Mesothelial cell of epicardium (in vitro differentiated cells): Measurements from ENCODE around the gene LPCAT4. TPM values are rescaled to one million over a fixed set of nuclear protein-coding genes. Genes with fewer than 3 reads are reported as not detected.

Source experiments
- DNase-seq, 2 experiments: peaks; one replicate each; pipeline ENCODE4 v3.0.0; 2021; ENCODE audit warnings: low spot score in 2 of 2; ENCODE audit not compliant: unreplicated experiment in 2 of 2
- H3K27ac Mint-ChIP-seq: 2 replicates; pipeline ENCODE4 v1.8.0; 2021; ENCODE audit warnings: mixed read lengths
- H3K27me3 Mint-ChIP-seq: 2 replicates; pipeline ENCODE4 v1.8.0; 2021; ENCODE audit warnings: low read depth, mixed read lengths
- H3K36me3 Mint-ChIP-seq: 2 replicates; pipeline ENCODE4 v1.8.0; 2021; ENCODE audit warnings: mixed read lengths
- H3K4me1 Mint-ChIP-seq: 2 replicates; pipeline ENCODE4 v1.8.0; 2021; ENCODE audit warnings: mixed read lengths
- H3K4me3 Mint-ChIP-seq: 2 replicates; pipeline ENCODE4 v1.8.0; 2021; ENCODE audit warnings: mild to moderate bottlenecking, moderate library complexity, mixed read lengths
- H3K9me3 Mint-ChIP-seq: 2 replicates; pipeline ENCODE4 v1.8.0; 2021; ENCODE audit warnings: mixed read lengths
- total RNA-seq: library from RNA; stranded (reverse); gene quantifications from 3 replicates; pipeline ENCODE4 v1.2.1, GENCODE V29; 2021
- TF ChIP-seq, protein P1 (sequence below): fragments of 200-600 bp; sonication (generic); IDR thresholded peaks from one replicate; pipeline ENCODE4 v1.5.0; 2021; ENCODE audit warnings: antibody characterized with exemption; ENCODE audit not compliant: unreplicated experiment

The LPCAT4 gene
- total RNA-seq, 1 donor from 2014 or later: 91.3 TPM

DNA sequence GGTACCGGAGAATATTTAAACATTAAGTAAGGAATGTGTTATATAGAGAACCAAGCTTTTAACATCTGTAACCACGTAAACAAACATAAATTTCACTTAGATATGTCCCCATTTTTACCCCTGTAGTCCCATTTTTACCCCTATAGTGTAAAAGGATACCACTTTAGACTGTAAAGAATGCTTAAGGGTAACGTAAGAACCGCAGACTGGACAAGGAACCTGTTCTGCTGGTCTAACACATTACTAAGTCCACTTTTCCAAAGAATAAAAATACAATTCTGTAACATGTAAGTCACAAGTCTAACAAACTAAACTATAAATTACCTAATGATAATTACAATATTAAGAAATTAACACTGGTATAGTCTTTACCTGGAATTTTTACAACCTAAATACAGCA lies 32.3 kb downstream of the LPCAT4 start:
- H3K27ac Mint-ChIP-seq: no peak overlapping the region
- no peak overlapping the region for H3K4me3 Mint-ChIP-seq
- no peaks in the 10 kb centered on the region for H3K36me3 Mint-ChIP-seq
- no peak for DNase-seq
- no peaks in the 10 kb centered on the region for H3K9me3 Mint-ChIP-seq
- TF ChIP-seq, protein P1, sequence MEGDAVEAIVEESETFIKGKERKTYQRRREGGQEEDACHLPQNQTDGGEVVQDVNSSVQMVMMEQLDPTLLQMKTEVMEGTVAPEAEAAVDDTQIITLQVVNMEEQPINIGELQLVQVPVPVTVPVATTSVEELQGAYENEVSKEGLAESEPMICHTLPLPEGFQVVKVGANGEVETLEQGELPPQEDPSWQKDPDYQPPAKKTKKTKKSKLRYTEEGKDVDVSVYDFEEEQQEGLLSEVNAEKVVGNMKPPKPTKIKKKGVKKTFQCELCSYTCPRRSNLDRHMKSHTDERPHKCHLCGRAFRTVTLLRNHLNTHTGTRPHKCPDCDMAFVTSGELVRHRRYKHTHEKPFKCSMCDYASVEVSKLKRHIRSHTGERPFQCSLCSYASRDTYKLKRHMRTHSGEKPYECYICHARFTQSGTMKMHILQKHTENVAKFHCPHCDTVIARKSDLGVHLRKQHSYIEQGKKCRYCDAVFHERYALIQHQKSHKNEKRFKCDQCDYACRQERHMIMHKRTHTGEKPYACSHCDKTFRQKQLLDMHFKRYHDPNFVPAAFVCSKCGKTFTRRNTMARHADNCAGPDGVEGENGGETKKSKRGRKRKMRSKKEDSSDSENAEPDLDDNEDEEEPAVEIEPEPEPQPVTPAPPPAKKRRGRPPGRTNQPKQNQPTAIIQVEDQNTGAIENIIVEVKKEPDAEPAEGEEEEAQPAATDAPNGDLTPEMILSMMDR: no peak
- peaks cover 26% of the 10 kb centered on the region for H3K4me1 Mint-ChIP-seq
- H3K27me3 Mint-ChIP-seq: no peaks in the 10 kb centered on the region

DNA sequence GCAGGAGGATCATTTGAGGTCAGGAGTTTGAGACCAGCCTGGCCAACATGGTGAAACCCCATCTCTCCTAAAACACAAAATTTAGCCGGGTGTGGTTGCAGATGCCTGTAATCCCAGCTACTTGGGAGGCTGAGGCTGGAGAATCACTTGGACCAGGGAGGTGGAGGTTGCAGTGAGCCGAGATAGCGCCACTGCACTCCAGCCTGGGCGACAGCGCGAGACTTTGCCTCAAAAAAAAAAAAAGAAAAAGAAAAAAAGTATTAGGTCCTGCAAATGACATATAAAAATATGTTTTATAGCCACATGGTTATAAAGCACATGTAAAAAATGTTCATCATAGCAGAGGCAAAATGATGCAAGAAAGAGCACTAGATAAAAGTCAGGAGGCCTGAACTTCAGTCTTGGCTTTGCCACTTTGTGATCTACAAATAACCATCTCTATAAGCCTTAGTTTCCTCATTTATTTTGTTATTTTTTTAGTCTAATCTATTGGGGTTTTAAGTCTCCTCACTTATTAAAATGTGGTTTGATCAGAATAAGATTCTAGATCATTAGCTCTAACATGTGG lies 34.4 kb downstream of the LPCAT4 start:
- DNase-seq: no peak
- Mint-ChIP-seq H3K36me3 (no peaks in the 10 kb centered on the region), H3K27ac (no peak overlapping the region), H3K4me3 (no peak overlapping the region), H3K4me1 (peaks cover 22% of the 10 kb centered on the region), H3K27me3 (no peaks in the 10 kb centered on the region), H3K9me3 (no peaks in the 10 kb centered on the region)
- TF ChIP-seq, protein P1: no peak

DNA sequence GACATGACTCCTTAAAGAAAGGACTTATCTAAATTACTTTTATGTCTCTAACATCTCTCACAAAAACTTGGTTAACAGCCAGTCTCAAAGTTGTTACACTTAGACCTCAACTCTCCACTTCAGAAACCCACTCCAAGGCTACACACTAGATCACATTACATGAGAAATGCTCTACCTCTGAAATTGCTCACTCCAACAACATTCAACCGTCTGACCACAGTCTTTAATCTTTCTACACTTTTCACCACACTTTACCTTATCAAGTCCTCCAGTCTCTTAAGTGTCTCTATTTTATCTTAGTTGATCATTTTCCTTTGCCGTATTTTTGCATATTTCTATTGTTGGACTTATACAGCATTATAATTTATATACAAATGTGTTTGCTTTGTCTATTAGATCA lies 35.2 kb downstream of the LPCAT4 start:
- Mint-ChIP-seq H3K4me1 (peaks cover 18% of the 10 kb centered on the region), H3K36me3 (no peaks in the 10 kb centered on the region), H3K9me3 (no peaks in the 10 kb centered on the region), H3K27me3 (no peaks in the 10 kb centered on the region), H3K4me3 (no peak overlapping the region), H3K27ac (no peak overlapping the region)
- TF ChIP-seq, protein P1: no peak
- no peak for DNase-seq

DNA sequence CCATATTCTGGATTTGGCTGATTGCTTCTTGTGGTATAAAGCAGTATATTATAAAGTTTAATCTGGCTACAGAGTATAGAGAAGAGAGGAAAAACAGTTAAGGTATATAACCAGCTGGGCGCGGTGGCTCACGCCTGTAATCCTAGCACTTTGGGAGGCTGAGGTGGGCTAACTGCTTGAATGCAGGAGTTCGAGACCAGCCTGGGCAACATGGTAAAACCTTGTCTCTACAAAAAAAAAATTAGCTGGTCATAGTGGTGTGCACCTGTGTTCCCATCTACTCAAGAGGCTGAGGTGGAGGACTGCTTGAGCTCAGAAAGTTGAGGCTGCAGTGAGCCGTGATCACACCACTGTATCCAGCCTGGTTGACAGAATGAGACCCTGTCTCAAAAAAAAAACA lies 36.7 kb downstream of the LPCAT4 start:
- H3K27ac Mint-ChIP-seq: no peak overlapping the region
- no peaks in the 10 kb centered on the region for H3K36me3 Mint-ChIP-seq
- TF ChIP-seq, protein P1: no peak
- peaks cover 9% of the 10 kb centered on the region for H3K4me1 Mint-ChIP-seq
- no peak overlapping the region for H3K4me3 Mint-ChIP-seq
- H3K9me3 Mint-ChIP-seq: no peaks in the 10 kb centered on the region
- H3K27me3 Mint-ChIP-seq: no peaks in the 10 kb centered on the region
- DNase-seq: no peak

DNA sequence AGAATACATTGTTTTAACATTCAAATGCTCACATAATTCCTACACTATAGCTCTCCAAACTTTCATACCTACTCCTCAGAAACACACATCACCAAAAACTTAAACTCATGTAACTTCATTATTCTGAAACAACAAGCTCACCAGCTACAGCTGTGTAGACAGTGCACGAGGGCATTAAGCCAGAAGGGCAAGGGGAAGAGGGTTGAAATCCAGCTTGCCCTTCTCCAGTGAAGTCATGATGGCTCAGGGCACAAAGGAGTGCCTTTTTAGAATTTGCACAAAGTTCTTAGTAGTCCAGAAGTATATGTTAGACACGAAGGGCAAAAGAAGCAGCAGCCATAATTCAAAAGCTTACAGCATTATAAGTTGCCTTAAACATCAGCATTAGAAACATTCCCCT lies 38.0 kb downstream of the LPCAT4 start:
- Mint-ChIP-seq H3K4me3 (no peak overlapping the region), H3K36me3 (no peaks in the 10 kb centered on the region), H3K4me1 (peaks cover 1% of the 10 kb centered on the region), H3K9me3 (no peaks in the 10 kb centered on the region), H3K27me3 (no peaks in the 10 kb centered on the region), H3K27ac (no peak overlapping the region)
- TF ChIP-seq, protein P1: no peak
- no peak for DNase-seq

DNA sequence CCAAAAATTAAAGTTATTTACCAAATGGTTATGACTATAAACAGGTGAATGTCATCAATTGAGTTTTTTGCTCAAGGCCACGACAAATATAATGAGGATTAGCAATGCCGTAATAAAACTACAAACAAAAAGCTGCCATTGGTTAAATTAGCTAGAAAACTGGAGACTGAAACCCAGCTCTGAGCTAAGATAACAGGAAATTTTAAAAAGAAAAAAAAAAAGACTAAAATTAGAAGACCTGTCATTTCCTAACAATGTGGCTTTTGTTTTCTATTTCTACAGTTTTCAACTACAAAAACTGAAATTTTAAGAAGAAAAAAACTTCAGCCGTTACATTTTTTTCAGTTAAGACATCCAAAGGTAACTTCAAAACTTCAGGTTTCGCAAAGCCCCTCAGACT lies 39.1 kb downstream of the LPCAT4 start:
- H3K27ac Mint-ChIP-seq: no peak overlapping the region

More for the DNA sequence above, 39.1 kb downstream of the LPCAT4 start:
- no peak for DNase-seq
- Mint-ChIP-seq H3K36me3 (peaks cover 1% of the 10 kb centered on the region), H3K27me3 (no peaks in the 10 kb centered on the region), H3K9me3 (peaks cover 3% of the 10 kb centered on the region), H3K4me1 (no peaks in the 10 kb centered on the region), H3K4me3 (no peak overlapping the region)
- TF ChIP-seq, protein P1: no peak
